Heart left ventricle (tissue), 13 donors: ENCODE results near the gene LPP.

Source experiments
- CTCF ChIP-seq, 12 donors: fragments of 200-600 bp; sonication (generic) in 4 of 12; IDR thresholded peaks; one replicate each; pipeline versions ENCODE4 v1.5.0 to v1.8.0; 2018 to 2022; ENCODE audit warnings: antibody characterized with exemption in 12 of 12, mild to moderate bottlenecking in 5 of 12
- POLR2A ChIP-seq, 2 donors: fragments of 450-650 bp; IDR thresholded peaks; one replicate each; pipeline ENCODE4 v1.6.1; 2017; ENCODE audit warnings: antibody characterized with exemption in 2 of 2, mild to moderate bottlenecking in 2 of 2, moderate library complexity in 2 of 2
- donor health status: ischemic (EF 13 %, LVEDD 7.1; RV severe dilation, severe dysfunction).
- donor health status: DM: no; HTN: yes; CAD: no.
- donor health status: DM: no; HTN: no; CAD: no.
- donor health status: ischemic (EF 25% LVEDD 6.9; RV normal size, moderate dysfunction).
- donor health status: ischemic (EF 25% LVEDD 5.7; RV mildly dilated, moderate dysfunction).
- donor health status: ischemic (EF 35%, LVEDD 5.7; RV mildly dilated, moderate dysfunction).
- donor health status: nonischemic (EF 11% LVEDD 7.7; RV severe dilation, severe dysfunction).
- donor health status: DM: yes; HTN: yes; CAD: no.
- donor health status: PGD.
- donor health status: ischemic (EF 29% LVEDD 5.4; RV normal size, mild dysfunction).
- donor health status: nonischemic (EF 23%, LVEDD 6.1; RV moderate dilation, normal function).

GRCh38 chr3:188408831-188409230 lies 254.9 kb downstream of the LPP start:
- no peak for TF ChIP-seq CTCF (IDR thresholded peaks at IDR 0.05)
- no peak for TF ChIP-seq POLR2A (IDR thresholded peaks at IDR 0.05)
